ENCODE data around the gene TMEM94. TPM values are rescaled to one million over a fixed set of nuclear protein-coding genes. Genes with fewer than 3 reads are reported as not detected.

TMEM94 gene
- total RNA-seq, 1 experiment from 2014 or later = 129 TPM

DNA sequence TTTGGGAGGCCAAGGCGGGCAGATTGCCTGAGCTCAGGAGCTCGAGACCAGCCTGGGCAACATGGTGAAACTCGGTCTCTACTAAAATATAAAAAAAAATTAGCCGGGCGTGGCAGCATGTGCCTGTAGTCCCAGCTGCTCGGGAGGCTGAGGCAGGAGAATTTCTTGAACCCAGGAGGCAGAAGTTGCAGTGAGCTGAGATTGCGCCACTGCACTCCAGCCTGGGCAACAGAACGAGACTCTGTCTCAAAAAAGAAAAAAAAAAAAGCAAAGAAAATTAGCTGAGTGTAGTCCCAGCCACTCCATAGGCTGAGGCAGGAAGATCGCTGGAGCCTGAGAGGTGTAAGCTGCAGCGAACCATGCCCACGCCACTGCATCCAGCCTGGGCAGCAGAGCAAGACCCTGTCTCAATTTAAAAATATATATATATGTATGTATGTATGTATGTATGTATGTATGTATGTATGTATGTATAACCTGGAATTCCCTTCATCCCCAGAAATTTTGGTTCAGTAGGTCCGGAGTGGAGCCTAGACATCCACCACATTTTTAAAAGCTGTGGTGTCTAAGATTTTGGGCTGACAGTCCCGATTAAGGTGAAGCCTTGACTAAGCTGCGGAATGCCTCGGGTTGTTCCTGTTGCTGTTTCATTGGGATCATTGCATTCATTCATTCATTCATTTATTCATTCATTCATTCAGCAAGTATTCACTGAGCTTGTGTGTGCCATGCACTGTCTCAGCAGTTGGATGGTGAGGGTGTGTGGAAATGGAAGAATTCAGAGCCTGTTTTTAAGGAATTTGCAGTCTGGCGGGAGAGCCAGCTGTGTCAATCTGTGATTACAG is 25.9 kb downstream of the TMEM94 start:
- POLR2A ChIA-PET = no interaction called here
- Histone ChIP-seq H3K4me3 (ENCODE audit: low read depth in 2 of 2, low read length in 2 of 2) (no peak overlapping the region), H3K4me1 (ENCODE audit: control insufficient read depth, insufficient read depth, low read length) (no peaks in the 10 kb centered on the region), H3K36me3 (ENCODE audit: control insufficient read depth, insufficient read depth, low read length) (no peaks in the 10 kb centered on the region), H3K9me3 (ENCODE audit: control insufficient read depth, insufficient read depth, low read depth, low read length) (no peaks in the 10 kb centered on the region), H3K27me3 (ENCODE audit: control insufficient read depth, insufficient read depth, low read length) (no peaks in the 10 kb centered on the region), H3K27ac (ENCODE audit: low read length) (no peak overlapping the region)
- DNase-seq (ENCODE audit: low read depth, low spot score) (no peak), ATAC-seq (no peak)
- intact Hi-C loops (cut with micrococcal nuclease; ENCODE audit: unreplicated experiment) = no loop called here
- in situ Hi-C loops (cut with HindIII; ENCODE audit: low pct_unique_long_range_greater_than_20kb, low sequenced_read_pairs) = no loop called here
- TF ChIP-seq TCF7L2 (IDR thresholded peaks at IDR 0.05; ENCODE audit: low read depth, low read length) (no peak), POLR2AphosphoS5 (IDR thresholded peaks at IDR 0.05; ENCODE audit: low read depth, low read length) (no peak)
- TF ChIP-seq, protein P1, sequence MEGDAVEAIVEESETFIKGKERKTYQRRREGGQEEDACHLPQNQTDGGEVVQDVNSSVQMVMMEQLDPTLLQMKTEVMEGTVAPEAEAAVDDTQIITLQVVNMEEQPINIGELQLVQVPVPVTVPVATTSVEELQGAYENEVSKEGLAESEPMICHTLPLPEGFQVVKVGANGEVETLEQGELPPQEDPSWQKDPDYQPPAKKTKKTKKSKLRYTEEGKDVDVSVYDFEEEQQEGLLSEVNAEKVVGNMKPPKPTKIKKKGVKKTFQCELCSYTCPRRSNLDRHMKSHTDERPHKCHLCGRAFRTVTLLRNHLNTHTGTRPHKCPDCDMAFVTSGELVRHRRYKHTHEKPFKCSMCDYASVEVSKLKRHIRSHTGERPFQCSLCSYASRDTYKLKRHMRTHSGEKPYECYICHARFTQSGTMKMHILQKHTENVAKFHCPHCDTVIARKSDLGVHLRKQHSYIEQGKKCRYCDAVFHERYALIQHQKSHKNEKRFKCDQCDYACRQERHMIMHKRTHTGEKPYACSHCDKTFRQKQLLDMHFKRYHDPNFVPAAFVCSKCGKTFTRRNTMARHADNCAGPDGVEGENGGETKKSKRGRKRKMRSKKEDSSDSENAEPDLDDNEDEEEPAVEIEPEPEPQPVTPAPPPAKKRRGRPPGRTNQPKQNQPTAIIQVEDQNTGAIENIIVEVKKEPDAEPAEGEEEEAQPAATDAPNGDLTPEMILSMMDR (IDR thresholded peaks at IDR 0.05) = no peak
- TF ChIP-seq, protein P2, sequence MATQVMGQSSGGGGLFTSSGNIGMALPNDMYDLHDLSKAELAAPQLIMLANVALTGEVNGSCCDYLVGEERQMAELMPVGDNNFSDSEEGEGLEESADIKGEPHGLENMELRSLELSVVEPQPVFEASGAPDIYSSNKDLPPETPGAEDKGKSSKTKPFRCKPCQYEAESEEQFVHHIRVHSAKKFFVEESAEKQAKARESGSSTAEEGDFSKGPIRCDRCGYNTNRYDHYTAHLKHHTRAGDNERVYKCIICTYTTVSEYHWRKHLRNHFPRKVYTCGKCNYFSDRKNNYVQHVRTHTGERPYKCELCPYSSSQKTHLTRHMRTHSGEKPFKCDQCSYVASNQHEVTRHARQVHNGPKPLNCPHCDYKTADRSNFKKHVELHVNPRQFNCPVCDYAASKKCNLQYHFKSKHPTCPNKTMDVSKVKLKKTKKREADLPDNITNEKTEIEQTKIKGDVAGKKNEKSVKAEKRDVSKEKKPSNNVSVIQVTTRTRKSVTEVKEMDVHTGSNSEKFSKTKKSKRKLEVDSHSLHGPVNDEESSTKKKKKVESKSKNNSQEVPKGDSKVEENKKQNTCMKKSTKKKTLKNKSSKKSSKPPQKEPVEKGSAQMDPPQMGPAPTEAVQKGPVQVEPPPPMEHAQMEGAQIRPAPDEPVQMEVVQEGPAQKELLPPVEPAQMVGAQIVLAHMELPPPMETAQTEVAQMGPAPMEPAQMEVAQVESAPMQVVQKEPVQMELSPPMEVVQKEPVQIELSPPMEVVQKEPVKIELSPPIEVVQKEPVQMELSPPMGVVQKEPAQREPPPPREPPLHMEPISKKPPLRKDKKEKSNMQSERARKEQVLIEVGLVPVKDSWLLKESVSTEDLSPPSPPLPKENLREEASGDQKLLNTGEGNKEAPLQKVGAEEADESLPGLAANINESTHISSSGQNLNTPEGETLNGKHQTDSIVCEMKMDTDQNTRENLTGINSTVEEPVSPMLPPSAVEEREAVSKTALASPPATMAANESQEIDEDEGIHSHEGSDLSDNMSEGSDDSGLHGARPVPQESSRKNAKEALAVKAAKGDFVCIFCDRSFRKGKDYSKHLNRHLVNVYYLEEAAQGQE (IDR thresholded peaks at IDR 0.05; ENCODE audit: insufficient read depth in 1 of 2, low read depth in 2 of 2, low read length in 1 of 2) = no peak
- BruUV-seq (replicated peaks) = no TSS peak
- CTCF ChIA-PET = interaction anchor here (0.5 to 0.6 kb wide), 3 partner anchors 23 to 207 kb away, joined by 3 to 5 read pairs (median 5); no protein-coding TSS in a partner anchor

DNA sequence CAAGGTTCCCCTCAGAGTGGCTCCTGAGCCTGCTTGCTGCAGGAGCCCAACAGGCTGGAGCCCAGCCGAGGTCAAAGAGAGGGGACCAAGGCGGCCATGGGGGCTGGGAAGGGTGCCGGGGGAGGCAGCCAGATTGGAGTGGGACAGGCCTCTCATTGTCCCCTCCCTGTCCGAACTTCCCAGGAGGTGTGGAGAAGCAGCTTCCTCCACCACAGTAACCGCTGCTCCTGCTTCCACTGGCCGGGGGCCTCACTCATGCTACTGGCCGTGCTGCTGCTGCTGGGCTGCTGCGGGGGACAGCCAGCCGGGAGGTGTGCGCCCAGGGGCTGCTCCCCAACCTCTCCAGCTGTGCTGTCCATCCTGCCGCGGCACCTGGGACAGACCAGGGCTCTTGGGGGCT is 29.3 kb downstream of the TMEM94 start:
- DNase-seq (ENCODE audit: low read depth, low spot score) (no peak), ATAC-seq (no peak)
- Histone ChIP-seq H3K9me3 (ENCODE audit: control insufficient read depth, insufficient read depth, low read depth, low read length) (no peaks in the 10 kb centered on the region), H3K4me1 (ENCODE audit: control insufficient read depth, insufficient read depth, low read length) (no peaks in the 10 kb centered on the region), H3K4me3 (ENCODE audit: low read depth in 2 of 2, low read length in 2 of 2) (no peak overlapping the region), H3K27me3 (ENCODE audit: control insufficient read depth, insufficient read depth, low read length) (no peaks in the 10 kb centered on the region), H3K27ac (ENCODE audit: low read length) (no peak overlapping the region), H3K36me3 (ENCODE audit: control insufficient read depth, insufficient read depth, low read length) (no peaks in the 10 kb centered on the region)
- BruUV-seq (replicated peaks) = no TSS peak
- TF ChIP-seq, protein P1 (IDR thresholded peaks at IDR 0.05) = no peak
- TF ChIP-seq POLR2AphosphoS5 (IDR thresholded peaks at IDR 0.05; ENCODE audit: low read depth, low read length) (no peak), SIN3A (IDR thresholded peaks at IDR 0.05; ENCODE audit: borderline replicate concordance, insufficient read depth, low read depth, low read length) (no peak), TCF7L2 (IDR thresholded peaks at IDR 0.05; ENCODE audit: low read depth, low read length) (no peak)
- TF ChIP-seq, protein P2 (IDR thresholded peaks at IDR 0.05; ENCODE audit: insufficient read depth in 1 of 2, low read depth in 2 of 2, low read length in 1 of 2) = no peak
- POLR2A ChIA-PET = no interaction called here
- intact Hi-C loops (cut with micrococcal nuclease; ENCODE audit: unreplicated experiment) (no loop called here), in situ Hi-C loops (cut with HindIII; ENCODE audit: low pct_unique_long_range_greater_than_20kb, low sequenced_read_pairs) (no loop called here)
- CTCF ChIA-PET = no interaction called here
